A204.1 (cell line): ENCODE data around the gene MRGPRE.
A peak's percentile ranks its signal among the peaks of the same experiment; 100 is the strongest.
"Not testable (repeated sequence)": the region's sequence is repeated elsewhere in the genome, so short reads cannot be mapped to it uniquely, and the experiment has no call there.

Experiments used
- FAIRE-seq: peaks from 2 replicates; lab custom pipeline; 2012; peaks lifted over from hg19 to GRCh38; lab: Jason Lieb, UNC

Gene MRGPRE

GRCh38 chr11:3231851-3232744, at the start of gene MRGPRE:
Gene MRGPRE (minus strand): TSS chr11:3232417. CDS start chr11:3228799, 3,618 bp downstream.
- no peak for FAIRE-seq

GRCh38 chr11:3281146-3281545, 48.9 kb upstream of the MRGPRE start:
- not testable (repeated sequence) for FAIRE-seq

- not testable (repeated sequence) for FAIRE-seq
Observed at GRCh38 chr11:3280662-3281061, 48.4 kb upstream of the MRGPRE start.

GRCh38 chr11:3278922-3279321, 46.7 kb upstream of the MRGPRE start:
- peak; percentile 95 for FAIRE-seq

GRCh38 chr11:3273629-3274028, 41.4 kb upstream of the MRGPRE start:
- FAIRE-seq, result not testable (repeated sequence)

GRCh38 chr11:3262548-3262947, 30.3 kb upstream of the MRGPRE start:
- FAIRE-seq, result not testable (repeated sequence)

GRCh38 chr11:3261831-3262230, 29.6 kb upstream of the MRGPRE start:
- not testable (repeated sequence) for FAIRE-seq

- not testable (repeated sequence) for FAIRE-seq
Observed at GRCh38 chr11:3257509-3257908, 25.3 kb upstream of the MRGPRE start.

GRCh38 chr11:3255241-3255640, 23.0 kb upstream of the MRGPRE start:
- FAIRE-seq, result not testable (repeated sequence)

GRCh38 chr11:3254773-3255172, 22.6 kb upstream of the MRGPRE start:
- FAIRE-seq, result not testable (repeated sequence)

- no peak for FAIRE-seq
Observed at GRCh38 chr11:3245071-3245470, 12.9 kb upstream of the MRGPRE start.

GRCh38 chr11:3243880-3244279, 11.7 kb upstream of the MRGPRE start:
- peak; percentile 66 for FAIRE-seq

- FAIRE-seq, result no peak
Observed at GRCh38 chr11:3237119-3237518, 4.9 kb upstream of the MRGPRE start.

GRCh38 chr11:3234846-3235245, 2.6 kb upstream of the MRGPRE start:
- no peak for FAIRE-seq

GRCh38 chr11:3232956-3233355, 739 bp upstream of the MRGPRE start:
- FAIRE-seq, result no peak

GRCh38 chr11:3231550-3231850, 717 bp downstream of the MRGPRE start:
- FAIRE-seq, result no peak

- no peak for FAIRE-seq
Observed at GRCh38 chr11:3230636-3231549, 1.3 kb downstream of the MRGPRE start.

GRCh38 chr11:3229673-3230630, 2.3 kb downstream of the MRGPRE start:
- FAIRE-seq, result no peak

- FAIRE-seq, result no peak
Observed at GRCh38 chr11:3228445-3228829, 3.8 kb downstream of the MRGPRE start.

- no peak for FAIRE-seq
Observed at GRCh38 chr11:3227568-3228444, 4.4 kb downstream of the MRGPRE start.
